ENCODE data around the gene HIPK2.
A peak's percentile ranks its signal among the peaks of the same experiment; 100 is the strongest.

HIPK2 gene

GRCh38 chr7:139777948-139778841 lies at the start of gene HIPK2:
Gene HIPK2 (minus strand): TSS chr7:139777998. CDS start chr7:139777623, 375 bp downstream.
- peak; percentile 54 for DNase-seq (ENCODE audit: low spot score)

GRCh38 chr7:139827042-139827441 lies 49.2 kb upstream of the HIPK2 start:
- no peak for DNase-seq (ENCODE audit: low spot score)

GRCh38 chr7:139825666-139826290 lies 48.0 kb upstream of the HIPK2 start:
- no peak for DNase-seq (ENCODE audit: low spot score)

GRCh38 chr7:139823959-139824521 lies 46.2 kb upstream of the HIPK2 start:
- DNase-seq (ENCODE audit: low spot score) = no peak

GRCh38 chr7:139822855-139823254 lies 45.1 kb upstream of the HIPK2 start:
- DNase-seq (ENCODE audit: low spot score) = no peak

GRCh38 chr7:139821349-139822105 lies 43.7 kb upstream of the HIPK2 start:
- no peak for DNase-seq (ENCODE audit: low spot score)

- DNase-seq (ENCODE audit: low spot score) = no peak
Observed at GRCh38 chr7:139820089-139820488, 42.3 kb upstream of the HIPK2 start.

GRCh38 chr7:139817249-139817648 lies 39.5 kb upstream of the HIPK2 start:
- no peak for DNase-seq (ENCODE audit: low spot score)

- DNase-seq (ENCODE audit: low spot score) = no peak
Observed at GRCh38 chr7:139813689-139814088, 35.9 kb upstream of the HIPK2 start.

- no peak for DNase-seq (ENCODE audit: low spot score)
Observed at GRCh38 chr7:139813151-139813550, 35.4 kb upstream of the HIPK2 start.

GRCh38 chr7:139811066-139811465 lies 33.3 kb upstream of the HIPK2 start:
- DNase-seq (ENCODE audit: low spot score) = no peak

GRCh38 chr7:139808846-139809442 lies 31.1 kb upstream of the HIPK2 start:
- no peak for DNase-seq (ENCODE audit: low spot score)

- DNase-seq (ENCODE audit: low spot score) = no peak
Observed at GRCh38 chr7:139808427-139808826, 30.6 kb upstream of the HIPK2 start.

- DNase-seq (ENCODE audit: low spot score) = no peak
Observed at GRCh38 chr7:139807009-139807408, 29.2 kb upstream of the HIPK2 start.

- no peak for DNase-seq (ENCODE audit: low spot score)
Observed at GRCh38 chr7:139804571-139804970, 26.8 kb upstream of the HIPK2 start.

- DNase-seq (ENCODE audit: low spot score) = no peak
Observed at GRCh38 chr7:139799586-139799985, 21.8 kb upstream of the HIPK2 start.

GRCh38 chr7:139798892-139799291 lies 21.1 kb upstream of the HIPK2 start:
- DNase-seq (ENCODE audit: low spot score) = no peak

- DNase-seq (ENCODE audit: low spot score) = no peak
Observed at GRCh38 chr7:139798221-139798620, 20.4 kb upstream of the HIPK2 start.

GRCh38 chr7:139797607-139798006 lies 19.8 kb upstream of the HIPK2 start:
- DNase-seq (ENCODE audit: low spot score) = no peak

GRCh38 chr7:139791316-139791715 lies 13.5 kb upstream of the HIPK2 start:
- DNase-seq (ENCODE audit: low spot score) = no peak

- DNase-seq (ENCODE audit: low spot score) = no peak
Observed at GRCh38 chr7:139784648-139785047, 6.8 kb upstream of the HIPK2 start.

Data from CD4-positive, alpha-beta T cell treated with Interleukin-6 at 100 ng/mL for 8 hours (primary cell).